ENCODE results near the gene TNFRSF18.

Gene TNFRSF18

DNA sequence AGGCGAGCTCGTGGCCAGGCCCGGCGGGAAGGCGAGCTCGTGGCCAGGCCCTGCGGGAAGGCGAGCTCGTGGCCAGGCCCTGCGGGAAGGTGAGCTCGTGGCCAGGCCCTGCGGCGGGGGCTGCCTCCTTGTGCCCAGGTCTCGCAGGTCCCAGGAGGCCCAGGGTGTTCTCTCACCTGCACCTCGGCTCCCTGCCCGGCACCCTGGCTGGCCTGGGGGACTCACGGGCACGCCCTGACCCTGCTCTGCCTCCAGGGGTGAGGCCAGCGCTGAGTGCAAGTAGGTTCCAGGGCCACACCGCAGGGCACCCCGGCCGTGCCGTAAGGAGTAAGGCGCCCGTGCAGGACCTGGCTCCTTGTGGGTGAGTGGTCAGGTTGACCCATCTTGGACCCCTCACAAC lies 21.0 kb upstream of the TNFRSF18 start:
- DNase-seq (ENCODE audit: low spot score), result no peak

DNA sequence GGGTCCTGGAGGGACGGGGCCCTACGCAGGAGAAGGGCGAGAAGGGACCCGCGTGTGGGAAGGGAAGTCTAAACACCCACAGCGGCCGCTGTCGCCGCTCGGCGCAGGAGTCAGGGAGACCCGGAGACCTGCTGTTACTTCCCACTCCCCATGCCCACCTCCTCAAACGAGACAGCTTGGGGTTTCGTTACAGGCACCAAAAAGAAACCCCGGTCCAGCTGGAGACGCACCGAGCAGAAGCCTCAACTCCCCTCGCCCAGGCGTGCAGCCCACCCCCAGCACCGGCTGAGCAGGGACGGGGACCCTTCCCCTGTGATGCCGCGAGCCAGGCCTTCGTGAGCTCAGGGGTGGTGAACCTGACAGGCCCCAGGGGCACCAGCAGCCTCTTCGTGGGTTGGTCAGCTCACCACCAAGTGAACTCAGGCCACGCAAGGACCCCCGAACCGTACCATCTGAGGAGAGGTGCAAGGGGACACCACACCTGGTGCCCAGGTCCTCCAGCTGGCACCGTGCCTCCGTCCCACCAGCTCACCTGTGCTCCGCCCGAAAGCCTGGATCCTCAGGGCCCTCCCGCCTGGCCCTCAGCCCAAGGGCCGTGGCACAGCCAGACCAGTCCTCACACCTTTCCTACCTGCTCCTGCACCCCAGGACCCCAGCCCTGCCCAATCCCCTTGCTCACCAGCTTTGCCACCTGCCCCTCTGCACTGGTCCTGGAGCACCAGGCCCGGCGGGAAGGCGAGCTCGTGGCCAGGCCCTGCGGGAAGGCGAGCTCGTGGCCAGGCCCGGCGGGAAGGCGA lies 20.4 kb upstream of the TNFRSF18 start:
- DNase-seq (ENCODE audit: low spot score), result no peak

DNA sequence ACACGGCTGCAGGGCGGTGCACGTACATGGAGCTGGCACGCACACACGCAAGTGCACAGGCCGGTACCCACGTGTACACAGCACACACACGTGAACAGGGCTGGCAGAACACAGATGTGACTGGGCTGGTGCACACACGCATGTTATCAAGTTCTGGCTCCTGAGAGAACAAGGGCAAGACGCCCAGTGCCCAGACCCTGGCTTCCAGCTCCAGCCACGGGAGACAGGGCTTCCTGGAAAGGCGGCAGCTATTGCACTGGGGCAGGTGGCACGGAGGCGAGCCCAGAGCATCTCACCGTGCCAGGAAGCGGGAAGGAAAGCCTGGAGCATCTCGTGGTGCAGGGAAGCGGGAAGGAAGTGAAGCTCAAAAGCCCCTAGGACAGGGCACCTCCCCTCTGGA lies 19.5 kb upstream of the TNFRSF18 start:
- no peak for DNase-seq (ENCODE audit: low spot score)

DNA sequence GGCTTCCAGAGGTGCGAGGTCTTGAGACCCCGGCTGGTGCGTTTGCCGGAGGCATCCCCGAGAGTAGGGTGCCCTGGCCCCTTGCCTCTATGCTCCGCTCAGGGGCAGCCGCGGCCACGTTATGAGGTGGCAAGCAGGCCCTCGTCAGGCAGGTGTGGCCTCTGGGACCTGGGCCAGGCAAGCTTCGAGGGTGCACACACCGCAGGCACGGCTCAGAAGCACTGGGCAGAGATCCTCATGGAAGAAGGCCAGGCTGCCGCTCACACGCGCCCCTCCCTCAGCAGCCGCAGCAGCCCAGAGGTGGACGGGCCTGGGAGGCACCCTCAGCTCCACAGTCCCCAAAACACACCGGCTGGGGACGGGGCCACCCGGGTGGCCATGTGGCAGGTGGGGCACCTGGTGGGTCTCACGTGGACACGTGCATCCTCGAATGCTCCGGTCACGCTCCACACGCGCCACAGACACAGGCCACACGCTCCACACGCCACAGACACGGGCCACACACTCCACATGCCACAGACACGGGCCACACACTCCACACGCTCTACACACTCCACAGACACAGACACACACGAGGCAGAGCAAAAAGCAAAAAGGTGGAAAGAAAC lies 18.9 kb upstream of the TNFRSF18 start:
- no peak for DNase-seq (ENCODE audit: low spot score)

DNA sequence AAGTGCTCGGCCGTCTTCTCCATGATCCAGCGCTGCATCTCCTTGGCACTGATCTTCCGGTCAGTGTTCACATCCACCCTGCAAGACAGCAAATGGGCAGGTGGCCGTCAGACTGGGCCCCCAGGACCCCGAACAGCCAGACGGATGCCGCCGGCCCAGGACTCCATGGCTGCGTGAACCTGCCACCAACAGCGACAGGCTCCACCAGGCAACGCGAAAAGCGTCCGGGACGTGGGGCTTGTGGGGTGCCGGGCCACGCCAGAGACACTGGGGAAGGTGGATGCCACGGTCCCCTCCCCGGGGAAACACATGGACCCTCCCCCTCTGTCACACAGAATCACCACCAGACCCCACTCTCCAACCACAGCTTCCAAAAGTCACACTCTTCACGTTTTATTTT lies 17.5 kb upstream of the TNFRSF18 start:
- DNase-seq (ENCODE audit: low spot score), result no peak

DNA sequence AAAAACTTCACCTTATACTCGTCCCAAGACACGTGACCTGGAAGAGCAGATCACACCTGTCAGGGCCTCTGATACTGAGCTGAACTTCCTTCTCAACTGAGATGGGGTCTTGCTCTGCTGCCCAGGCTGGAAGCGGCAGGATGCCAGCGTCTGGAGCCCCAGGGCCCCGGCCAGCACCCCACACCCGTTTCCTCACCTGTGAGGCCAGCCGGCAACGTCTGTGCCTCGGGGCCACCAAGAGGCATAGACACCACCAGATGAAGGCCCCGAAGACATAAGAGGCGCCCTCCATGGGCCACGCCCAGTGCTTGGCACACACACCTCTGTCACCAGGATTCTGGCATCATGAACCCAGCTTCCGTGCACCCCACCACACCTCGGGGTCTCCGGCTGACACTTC lies 16.9 kb upstream of the TNFRSF18 start:
- no peak for DNase-seq (ENCODE audit: low spot score)

DNA sequence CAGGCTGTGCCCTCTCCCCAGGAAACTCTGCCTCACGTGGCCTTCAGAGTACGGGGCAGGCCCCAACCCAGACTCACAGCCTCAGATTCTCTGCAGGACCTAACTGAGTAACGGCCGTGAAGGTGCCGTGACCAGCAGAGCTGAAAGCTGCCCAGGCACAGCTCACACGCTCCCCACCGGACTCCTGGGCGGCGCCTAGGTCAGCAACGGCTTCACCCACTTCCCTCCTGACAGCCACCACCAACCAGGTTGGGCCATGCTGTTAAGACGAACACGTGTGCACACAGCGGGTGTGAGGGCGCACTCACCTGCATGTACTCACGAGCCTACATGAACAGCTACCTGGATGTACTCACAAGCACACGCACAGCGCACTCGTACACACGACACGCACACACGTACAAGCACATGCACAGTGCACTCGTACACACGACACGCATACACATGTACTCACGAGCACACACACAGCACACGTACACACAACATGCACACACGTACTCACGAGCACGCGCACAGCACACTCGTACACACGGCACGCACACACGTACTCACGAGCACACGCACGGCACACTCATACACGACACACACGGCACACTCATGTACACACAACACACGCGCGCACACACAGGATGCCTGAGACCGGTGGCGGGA lies 16.3 kb upstream of the TNFRSF18 start:
- no peak for DNase-seq (ENCODE audit: low spot score)

DNA sequence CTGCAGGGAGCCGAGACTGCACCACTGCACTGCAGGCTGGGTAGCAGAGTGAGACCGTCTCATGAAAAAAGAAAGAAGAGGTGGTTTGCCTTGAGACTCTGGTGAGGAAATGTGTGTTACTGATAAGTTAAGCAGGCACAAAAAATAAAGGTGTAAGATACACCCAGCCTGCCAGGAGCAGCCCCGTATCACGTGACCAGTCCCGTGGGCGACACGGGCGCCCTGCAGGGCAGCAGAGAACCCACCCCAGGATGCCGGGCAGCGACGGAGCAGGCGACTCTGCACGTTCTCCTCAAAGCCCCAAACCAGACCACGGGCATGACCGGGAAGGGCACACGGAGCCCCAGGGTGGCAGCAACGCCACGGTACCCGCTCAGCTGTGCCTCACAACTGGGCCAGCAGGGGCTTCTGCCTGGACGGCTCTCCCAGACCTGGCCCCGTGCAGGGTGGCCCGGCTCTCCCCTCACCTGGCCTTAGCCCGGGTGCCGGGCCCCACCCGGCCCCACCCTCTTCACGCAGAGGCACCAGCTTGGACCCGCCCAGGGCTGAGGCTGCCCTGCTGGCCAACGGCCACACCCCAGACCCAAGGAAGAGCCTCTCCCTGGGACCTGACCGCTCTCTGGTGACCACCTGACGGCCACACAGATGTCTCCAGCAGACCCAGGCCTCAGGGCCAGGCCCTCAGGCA lies 15.6 kb upstream of the TNFRSF18 start:
- no peak for DNase-seq (ENCODE audit: low spot score)

DNA sequence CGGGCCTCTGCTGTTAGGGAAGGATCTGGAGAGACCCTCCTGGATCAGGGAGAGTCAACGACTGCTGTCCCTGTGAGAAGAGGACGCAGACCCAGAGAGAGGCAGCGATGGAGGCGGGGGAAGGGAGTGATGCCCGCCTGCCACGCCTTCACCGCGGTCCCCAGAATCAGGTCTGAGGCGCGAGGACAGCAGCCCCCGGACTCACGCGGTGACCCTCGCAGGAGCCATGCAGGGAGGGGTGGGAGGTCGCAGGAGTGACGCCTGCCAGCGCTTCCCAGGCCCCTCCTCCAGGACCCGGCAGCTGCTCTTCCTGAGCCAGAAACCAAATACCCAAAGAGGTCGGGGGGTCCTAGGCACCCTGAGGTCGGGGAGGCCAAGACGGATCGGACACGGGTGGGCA lies 13.8 kb upstream of the TNFRSF18 start:
- no peak for DNase-seq (ENCODE audit: low spot score)

DNA sequence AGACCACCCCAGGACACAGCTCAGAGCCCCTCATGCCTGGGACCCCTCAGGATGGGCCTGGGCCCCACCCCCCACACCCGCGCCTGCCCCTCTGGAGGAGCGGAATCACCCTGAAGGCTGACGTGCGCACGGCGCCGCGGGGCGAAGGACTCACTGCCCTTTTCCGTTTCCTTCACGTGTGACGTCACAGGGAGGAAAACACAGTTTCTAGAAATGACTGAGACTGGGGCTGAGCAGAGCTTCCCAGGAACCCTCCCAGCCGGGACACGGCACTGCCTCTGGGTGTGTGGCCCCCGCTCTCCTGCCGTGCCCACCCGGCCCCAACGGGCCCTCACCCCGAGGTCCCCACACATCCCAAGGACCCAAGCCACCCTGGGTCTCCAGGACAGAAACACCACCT lies 12.9 kb upstream of the TNFRSF18 start:
- no peak for DNase-seq (ENCODE audit: low spot score)

DNA sequence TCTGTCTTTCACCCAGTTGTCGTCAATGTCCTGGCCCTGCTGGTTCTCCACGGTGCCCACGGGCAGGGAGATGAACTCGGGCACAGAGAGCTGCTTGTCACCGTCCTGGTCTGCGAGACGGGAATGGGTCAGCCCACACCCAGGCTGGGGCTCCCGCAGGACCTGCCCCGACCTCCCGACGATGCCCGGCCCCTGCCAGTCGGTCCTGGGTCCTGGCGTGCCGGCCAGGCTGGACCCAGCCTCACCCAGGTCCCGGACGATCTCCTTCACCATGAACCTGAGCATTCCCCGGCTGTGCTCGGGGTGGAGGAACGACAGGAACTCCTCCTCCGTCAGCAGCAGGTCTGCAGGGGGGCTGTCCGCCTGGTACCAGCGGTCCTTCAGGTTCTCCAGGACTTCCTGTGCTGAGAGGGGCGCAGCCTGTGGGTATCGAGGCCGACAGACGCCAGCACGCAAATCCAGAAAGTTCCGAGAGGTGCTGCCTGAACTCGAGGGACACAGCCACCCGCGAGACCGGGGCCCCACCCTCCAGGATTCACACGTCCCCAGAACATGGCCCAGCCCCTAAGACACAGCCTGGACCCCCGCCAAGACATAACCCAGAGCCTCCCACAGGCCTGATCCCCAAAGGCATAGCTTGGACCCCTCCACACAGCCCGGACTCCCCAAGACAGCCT lies 12.3 kb upstream of the TNFRSF18 start:
- no peak for DNase-seq (ENCODE audit: low spot score)

DNA sequence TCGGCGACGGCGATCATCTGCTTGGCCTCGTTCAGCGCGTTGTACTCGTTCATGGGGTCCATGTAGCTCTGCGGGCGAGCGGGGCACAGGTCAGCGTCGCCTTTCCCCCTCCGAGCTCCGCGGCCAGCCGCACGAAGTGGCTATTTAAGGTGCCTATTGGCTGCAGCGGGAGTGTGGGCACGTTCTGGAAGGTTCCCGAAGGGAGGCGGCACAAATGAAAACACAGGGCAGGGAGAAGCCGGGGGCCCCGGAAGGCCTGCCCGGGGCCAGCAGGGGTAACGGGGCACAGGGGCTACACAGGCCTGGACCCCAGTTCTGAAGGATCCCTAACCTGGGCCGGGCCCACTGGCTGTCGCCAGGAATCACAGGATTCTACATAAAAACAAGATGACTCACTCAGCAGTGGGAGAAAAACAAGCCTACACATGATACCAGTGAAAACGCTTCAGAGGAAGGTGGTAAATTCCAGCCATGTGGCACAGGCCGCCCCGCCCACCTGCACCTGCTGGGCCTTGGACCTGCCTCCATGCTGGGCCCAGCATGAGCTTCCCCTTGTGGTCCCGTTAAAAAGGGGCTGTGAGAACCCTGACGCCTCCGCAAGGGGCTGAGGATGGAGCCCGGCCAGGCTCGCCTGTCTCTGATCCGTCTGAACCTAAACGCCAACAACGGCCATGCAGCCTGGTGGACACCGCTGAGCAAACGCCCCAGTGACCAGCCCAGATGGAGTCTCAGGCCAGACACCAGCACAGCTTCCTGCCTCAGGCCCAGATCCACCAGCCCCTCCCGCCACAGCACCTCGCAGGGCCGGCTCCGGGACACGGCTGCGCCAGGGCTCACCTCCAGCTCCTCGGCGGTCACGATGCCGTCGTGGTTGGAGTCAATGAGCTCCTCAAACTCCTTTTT lies 11.5 kb upstream of the TNFRSF18 start:
- no peak for DNase-seq (ENCODE audit: low spot score)

DNA sequence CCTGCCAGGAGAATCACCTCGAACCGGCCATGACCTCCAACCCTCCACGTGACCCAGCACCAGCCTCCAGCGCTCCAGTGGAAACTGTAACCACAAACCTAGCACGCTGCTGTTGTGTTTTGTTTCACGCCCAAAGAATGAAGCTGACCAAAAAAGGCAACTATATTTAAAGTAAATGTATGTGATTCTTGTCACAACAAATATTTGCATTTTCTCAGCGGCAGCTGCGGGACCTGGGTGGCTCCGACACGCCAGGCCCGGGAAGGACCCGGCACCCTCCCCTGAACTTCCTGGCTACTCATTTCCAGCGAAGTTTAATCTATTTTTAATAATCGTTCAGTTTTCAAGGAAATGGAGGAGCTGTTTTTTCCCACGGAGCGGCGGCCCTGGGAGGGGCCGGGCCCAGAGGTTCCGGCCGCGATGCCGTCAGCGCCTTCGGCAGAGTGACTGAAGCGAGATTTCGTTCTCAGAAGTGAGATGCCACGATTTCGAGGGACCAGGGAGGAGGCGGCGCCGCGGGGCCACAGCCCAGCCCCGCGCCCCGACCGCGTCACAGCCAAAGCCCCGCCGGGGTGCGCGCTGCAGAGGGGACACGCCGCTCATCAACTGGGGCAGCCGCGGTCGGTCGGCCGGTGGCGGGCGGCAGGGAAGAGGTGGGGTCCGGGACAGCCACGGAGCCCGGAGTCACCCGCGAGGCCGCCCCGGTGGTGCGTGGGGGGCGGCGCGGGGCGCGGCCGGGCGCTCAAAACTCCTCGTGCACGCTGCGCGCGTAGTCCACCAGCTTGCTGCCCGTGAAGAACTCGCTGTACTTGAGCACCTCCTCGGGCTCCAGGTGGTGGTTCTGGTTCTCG lies 10.6 kb upstream of the TNFRSF18 start:
- no peak for DNase-seq (ENCODE audit: low spot score)

DNA sequence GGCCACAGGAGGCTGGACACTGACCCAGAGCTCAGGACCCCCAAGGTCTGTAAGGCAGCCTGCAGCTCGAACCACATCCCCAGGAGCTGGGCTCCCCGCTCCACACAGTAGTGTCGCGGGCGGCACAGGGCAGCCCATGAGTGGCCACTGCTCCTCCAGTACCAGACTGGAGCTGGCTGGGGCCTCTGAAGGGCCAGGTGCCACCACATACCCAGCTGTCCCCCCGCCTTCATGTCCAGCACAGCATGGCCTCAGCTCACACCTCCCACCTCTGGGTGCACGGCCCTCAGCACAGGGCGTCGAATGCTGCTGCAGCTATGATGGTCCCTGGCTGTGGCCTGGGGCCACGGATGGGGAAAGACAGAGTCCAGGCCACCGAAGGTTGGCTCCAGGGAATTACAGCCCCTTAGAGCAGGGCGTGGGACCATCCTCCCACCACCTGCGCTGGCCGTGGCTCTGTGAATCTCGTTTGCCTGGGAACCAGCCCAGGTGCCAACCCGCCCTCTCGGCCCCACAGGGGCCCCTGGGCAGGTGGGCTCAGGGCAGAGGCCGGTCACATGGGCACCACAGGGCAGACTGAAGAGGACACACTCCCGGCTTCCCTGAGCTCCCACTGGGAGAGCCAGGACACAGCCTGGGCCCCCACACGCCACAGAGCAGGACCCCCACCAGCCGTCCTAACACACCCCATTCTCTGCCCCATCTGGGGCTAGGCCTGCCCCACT lies 9.7 kb upstream of the TNFRSF18 start:
- no peak for DNase-seq (ENCODE audit: low spot score)

DNA sequence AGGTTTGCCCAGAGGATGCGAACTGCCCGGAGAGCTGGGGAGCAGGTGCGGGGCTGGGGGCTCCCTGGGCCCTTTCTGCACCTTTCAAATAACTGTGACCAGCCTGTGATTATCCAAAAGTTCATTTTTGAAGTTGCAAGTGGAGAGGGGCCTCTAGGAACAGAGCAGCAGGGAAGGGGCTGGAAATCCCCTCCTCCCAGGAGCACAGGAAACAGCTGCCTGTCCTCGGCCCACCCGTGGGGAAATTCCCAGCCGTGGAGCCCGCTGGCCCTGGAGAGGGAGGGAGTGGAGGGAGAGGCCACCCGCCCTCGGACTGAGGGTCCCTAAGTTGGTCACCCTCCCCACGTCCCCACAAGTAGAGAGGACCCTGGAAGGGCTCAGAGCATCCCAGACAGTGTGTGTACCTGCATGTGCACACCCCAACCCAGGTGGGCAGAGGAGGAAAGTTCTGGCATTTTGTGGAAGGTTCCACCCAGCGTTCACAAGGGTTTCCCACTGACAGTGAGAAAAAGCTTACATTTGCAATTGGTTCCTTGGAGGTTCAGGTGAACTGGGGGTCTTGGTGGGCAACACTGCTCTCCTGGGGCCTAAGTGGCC lies 8.8 kb upstream of the TNFRSF18 start:
- no peak for DNase-seq (ENCODE audit: low spot score)

DNA sequence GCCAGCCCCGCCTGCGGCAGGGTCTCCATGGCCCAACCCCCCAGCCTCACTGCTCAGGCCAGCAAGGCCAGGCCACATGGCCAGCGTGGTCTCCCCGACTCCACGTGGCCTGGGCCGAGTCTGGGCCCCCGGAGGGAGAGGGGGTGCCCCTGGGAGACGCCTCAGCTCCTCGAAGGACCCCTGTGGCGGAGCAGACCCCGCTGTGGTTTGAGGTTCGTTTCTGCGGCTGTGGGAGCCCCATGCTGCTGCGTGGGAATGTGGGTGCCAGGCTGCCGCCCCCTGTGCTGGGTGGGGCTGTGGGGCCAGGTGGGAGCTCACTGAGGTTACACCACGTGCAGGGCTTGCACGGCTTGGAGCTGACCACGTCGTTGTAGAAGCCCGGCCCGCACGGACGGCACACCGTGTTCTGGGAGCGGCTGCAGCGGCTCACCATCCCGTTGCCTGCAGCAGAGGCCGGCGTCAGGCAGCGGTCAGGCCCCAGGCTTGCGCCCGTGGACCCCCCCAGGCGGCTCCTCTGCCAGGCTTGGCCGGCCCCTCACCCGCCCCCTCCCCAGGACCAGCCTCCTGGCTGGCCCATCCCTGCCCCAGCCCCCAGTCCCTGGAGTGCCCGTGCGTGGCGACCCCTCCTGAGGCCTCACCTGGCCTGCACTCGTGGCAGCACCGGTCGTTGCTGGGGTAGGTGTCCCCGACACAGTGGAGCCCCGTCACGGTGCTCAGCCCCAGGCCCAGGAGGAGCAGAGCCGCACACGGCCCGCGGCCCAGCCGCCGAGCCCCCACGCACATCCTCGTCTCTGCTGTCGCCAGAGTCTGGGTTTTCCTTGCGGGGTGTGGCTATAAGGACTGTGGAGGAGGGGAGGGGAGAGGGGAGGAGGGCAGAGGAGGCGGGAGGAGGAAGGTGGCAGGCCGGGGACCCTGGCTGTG lies 7.2 kb upstream of the TNFRSF18 start, which contains the start of gene TNFRSF4:
TNFRSF4 (minus strand) TSS at position 809 of the 921 bp plus-strand sequence; CDS start at position 783, 26 bp downstream.
- no peak for DNase-seq (ENCODE audit: low spot score)

DNA sequence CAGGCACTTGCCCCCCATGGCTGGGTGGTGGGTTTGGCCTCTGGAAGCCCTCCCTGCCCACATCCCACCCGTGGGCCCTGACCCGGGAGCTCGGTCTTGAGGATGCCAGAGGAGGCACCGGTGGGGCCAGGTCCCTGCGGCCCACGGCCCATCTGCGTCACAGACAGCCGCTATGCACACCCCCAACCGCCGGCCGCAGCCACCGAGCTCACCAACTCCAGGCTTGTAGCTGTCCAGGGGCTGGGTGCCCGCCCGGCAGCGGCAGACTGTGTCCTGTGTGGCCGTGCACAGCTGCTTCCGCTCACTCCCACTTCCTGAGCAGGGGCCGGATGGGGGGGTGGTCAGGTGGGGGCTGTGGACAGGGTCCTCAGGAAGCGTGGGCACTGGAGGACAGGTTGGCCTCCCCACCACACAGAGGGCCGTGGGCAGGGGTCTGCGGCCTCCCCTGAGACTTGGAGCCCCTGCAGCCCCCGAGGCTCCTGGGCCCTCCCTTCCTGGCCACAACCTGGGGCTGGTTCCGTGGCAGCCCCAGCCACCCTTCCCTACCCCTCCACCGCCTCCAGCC lies 6.5 kb upstream of the TNFRSF18 start:
- no peak for DNase-seq (ENCODE audit: low spot score)
